Esophagus squamous epithelium (tissue), 4 donors: ENCODE data around the gene ANKRD11.

Experiments used
- POLR2A ChIP-seq, 4 donors: fragments of 450-650 bp; IDR thresholded peaks; one replicate each; pipeline ENCODE4 v1.6.1; 2017; ENCODE audit warnings: antibody characterized with exemption in 4 of 4, mild to moderate bottlenecking in 4 of 4, moderate library complexity in 3 of 4
- TF ChIP-seq, protein P1 (sequence below), 6 experiments: fragments of 450-650 bp in 4 of 6; fragments of 200-600 bp in 2 of 6; sonication (generic) in 2 of 6; IDR thresholded peaks; one replicate each; pipeline ENCODE4 v1.5.1; 2016 to 2019; ENCODE audit warnings: antibody characterized with exemption in 6 of 6, mild to moderate bottlenecking in 4 of 6, moderate library complexity in 4 of 6

DNA sequence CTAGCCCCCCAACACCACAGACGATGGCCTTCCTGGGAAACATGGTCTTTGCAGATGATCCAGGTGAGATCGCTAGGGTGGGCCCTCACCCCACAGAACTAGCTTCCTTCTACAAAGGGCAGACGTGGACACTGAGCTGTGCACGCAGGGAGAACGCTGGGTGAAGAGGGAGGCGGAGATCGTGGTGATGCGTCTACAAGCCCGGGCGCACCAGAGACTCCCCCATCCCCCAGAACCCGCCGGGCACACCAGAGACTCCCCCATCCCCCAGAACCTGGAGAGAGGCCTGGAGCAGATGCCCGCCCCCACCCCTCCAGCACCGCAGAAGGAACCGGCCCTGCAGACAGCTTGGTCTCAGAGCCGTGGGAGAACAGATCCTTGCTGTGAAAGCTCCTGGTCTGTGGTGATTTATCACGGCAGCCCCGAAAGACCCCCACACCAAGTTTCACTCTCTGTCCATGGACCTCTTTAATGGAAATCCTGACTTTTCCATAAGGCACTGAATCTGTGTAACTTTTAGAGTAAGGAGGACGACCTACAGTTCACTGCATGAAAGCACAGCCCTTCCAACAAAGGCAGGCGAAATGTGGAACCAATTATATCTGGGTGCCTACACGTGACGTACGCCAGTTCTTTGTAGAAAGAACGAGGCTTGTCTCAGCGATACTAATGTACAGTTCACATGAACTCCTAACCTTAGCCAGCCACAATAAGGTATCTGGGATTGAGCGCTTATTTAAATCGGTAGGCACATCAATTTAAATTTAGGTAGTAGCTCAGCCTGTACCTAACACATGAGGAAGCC, 88.5 kb downstream of the ANKRD11 start:
- TF ChIP-seq, protein P1, sequence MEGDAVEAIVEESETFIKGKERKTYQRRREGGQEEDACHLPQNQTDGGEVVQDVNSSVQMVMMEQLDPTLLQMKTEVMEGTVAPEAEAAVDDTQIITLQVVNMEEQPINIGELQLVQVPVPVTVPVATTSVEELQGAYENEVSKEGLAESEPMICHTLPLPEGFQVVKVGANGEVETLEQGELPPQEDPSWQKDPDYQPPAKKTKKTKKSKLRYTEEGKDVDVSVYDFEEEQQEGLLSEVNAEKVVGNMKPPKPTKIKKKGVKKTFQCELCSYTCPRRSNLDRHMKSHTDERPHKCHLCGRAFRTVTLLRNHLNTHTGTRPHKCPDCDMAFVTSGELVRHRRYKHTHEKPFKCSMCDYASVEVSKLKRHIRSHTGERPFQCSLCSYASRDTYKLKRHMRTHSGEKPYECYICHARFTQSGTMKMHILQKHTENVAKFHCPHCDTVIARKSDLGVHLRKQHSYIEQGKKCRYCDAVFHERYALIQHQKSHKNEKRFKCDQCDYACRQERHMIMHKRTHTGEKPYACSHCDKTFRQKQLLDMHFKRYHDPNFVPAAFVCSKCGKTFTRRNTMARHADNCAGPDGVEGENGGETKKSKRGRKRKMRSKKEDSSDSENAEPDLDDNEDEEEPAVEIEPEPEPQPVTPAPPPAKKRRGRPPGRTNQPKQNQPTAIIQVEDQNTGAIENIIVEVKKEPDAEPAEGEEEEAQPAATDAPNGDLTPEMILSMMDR (IDR thresholded peaks at IDR 0.05), result no peak
- no peak for TF ChIP-seq POLR2A (IDR thresholded peaks at IDR 0.05)
